Neural crest cell (in vitro differentiated cells): Measurements from ENCODE around the gene SMAD7. TPM values are rescaled to one million over a fixed set of nuclear protein-coding genes. Genes with fewer than 3 reads are reported as not detected.
A peak's percentile ranks its signal among the peaks of the same experiment; 100 is the strongest.

Source experiments
- DNase-seq: peaks from one replicate; pipeline ENCODE4 v3.0.0; 2021; ENCODE audit warnings: low read depth, mixed read lengths, low spot score
- H3K27ac Mint-ChIP-seq: one replicate; pipeline ENCODE4 v1.8.0; 2021; ENCODE audit warnings: mild to moderate bottlenecking, mixed read lengths; ENCODE audit not compliant: unreplicated experiment
- H3K27me3 Mint-ChIP-seq: 2 replicates; pipeline ENCODE4 v1.8.0; 2021; ENCODE audit warnings: low read depth, mild to moderate bottlenecking, mixed read lengths
- H3K36me3 Mint-ChIP-seq: 2 replicates; pipeline ENCODE4 v1.8.0; 2021; ENCODE audit warnings: low read depth, mild to moderate bottlenecking, mixed read lengths
- H3K4me1 Mint-ChIP-seq: 2 replicates; pipeline ENCODE4 v1.8.0; 2021; ENCODE audit warnings: mixed read lengths
- H3K4me3 Mint-ChIP-seq: one replicate; pipeline ENCODE4 v1.8.0; 2021; ENCODE audit warnings: mild to moderate bottlenecking, mixed read lengths
- H3K9me3 Mint-ChIP-seq: 2 replicates; pipeline ENCODE4 v1.8.0; 2021; ENCODE audit warnings: mixed read lengths
- total RNA-seq: library from RNA; stranded (reverse); gene quantifications from 2 replicates; pipeline ENCODE4 v1.2.1, GENCODE V29; 2021
- TF ChIP-seq, protein P1 (sequence below): fragments of 200-600 bp; sonication (generic); conservative IDR thresholded peaks from 2 replicates; pipeline ENCODE4 v1.5.0; 2021; ENCODE audit warnings: antibody characterized with exemption, mild to moderate bottlenecking

Gene SMAD7
- total RNA-seq, 1 donor from 2014 or later, result 2.0 TPM

DNA sequence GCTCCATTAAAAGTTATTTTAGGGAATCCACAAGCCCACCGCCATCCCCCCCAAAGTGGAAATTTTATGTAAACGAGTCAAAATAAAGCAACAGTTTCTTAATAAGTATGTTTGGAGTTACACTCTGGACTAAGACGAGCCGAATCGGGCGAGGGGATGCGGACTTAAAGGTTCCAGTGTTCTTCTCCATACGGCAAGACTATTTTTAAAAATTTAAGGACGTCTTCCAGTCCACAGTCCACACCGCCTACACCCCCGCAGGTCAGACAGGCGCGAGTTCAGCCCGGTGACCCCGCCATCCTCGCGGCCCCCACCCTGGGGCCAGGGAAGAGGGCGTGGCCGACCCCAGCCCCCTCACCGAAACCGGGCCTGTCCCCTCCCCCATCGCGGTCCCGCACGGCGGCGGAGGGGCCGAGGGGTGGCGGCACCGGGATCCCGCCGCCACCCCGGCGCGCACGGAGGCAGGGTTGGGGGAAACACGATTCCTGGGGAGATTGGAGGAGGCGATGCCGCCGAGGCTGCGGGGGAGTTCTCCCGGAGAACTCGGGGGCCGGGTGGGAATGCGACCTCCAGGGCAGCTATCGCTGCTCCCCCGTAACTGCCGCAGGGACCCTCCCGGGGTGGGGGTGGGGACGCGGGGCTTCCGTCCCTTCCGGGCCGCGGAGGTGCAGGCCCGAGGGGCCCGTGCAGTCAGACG is 24.5 kb upstream of the SMAD7 start:
- H3K4me1 Mint-ChIP-seq, result peaks cover 18% of the 10 kb centered on the region
- no peak overlapping the region for H3K27ac Mint-ChIP-seq
- H3K36me3 Mint-ChIP-seq, result no peaks in the 10 kb centered on the region
- H3K4me3 Mint-ChIP-seq, result peak overlapping the region; percentile 77
- H3K9me3 Mint-ChIP-seq, result no peaks in the 10 kb centered on the region
- TF ChIP-seq, protein P1, sequence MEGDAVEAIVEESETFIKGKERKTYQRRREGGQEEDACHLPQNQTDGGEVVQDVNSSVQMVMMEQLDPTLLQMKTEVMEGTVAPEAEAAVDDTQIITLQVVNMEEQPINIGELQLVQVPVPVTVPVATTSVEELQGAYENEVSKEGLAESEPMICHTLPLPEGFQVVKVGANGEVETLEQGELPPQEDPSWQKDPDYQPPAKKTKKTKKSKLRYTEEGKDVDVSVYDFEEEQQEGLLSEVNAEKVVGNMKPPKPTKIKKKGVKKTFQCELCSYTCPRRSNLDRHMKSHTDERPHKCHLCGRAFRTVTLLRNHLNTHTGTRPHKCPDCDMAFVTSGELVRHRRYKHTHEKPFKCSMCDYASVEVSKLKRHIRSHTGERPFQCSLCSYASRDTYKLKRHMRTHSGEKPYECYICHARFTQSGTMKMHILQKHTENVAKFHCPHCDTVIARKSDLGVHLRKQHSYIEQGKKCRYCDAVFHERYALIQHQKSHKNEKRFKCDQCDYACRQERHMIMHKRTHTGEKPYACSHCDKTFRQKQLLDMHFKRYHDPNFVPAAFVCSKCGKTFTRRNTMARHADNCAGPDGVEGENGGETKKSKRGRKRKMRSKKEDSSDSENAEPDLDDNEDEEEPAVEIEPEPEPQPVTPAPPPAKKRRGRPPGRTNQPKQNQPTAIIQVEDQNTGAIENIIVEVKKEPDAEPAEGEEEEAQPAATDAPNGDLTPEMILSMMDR, result no peak
- H3K27me3 Mint-ChIP-seq, result peaks cover 62% of the 10 kb centered on the region
- DNase-seq, result no peak

GRCh38 chr18:48974304-48975119 is 23.7 kb upstream of the SMAD7 start:
- TF ChIP-seq, protein P1, result no peak
- Mint-ChIP-seq H3K27ac (no peak overlapping the region), H3K36me3 (no peaks in the 10 kb centered on the region), H3K4me3 (peak overlapping the region; percentile 77), H3K9me3 (no peaks in the 10 kb centered on the region), H3K27me3 (peaks cover 63% of the 10 kb centered on the region), H3K4me1 (peaks cover 18% of the 10 kb centered on the region)
- no peak for DNase-seq

- no peaks in the 10 kb centered on the region for H3K9me3 Mint-ChIP-seq
- TF ChIP-seq, protein P1, result no peak
- peaks cover 21% of the 10 kb centered on the region for H3K4me1 Mint-ChIP-seq
- H3K27ac Mint-ChIP-seq, result no peak overlapping the region
- peak overlapping the region; percentile 59 for H3K4me3 Mint-ChIP-seq
- DNase-seq, result no peak
- H3K36me3 Mint-ChIP-seq, result no peaks in the 10 kb centered on the region
- H3K27me3 Mint-ChIP-seq, result peaks cover 67% of the 10 kb centered on the region
Measured at GRCh38 chr18:48973731-48974130, 23.0 kb upstream of the SMAD7 start.

DNA sequence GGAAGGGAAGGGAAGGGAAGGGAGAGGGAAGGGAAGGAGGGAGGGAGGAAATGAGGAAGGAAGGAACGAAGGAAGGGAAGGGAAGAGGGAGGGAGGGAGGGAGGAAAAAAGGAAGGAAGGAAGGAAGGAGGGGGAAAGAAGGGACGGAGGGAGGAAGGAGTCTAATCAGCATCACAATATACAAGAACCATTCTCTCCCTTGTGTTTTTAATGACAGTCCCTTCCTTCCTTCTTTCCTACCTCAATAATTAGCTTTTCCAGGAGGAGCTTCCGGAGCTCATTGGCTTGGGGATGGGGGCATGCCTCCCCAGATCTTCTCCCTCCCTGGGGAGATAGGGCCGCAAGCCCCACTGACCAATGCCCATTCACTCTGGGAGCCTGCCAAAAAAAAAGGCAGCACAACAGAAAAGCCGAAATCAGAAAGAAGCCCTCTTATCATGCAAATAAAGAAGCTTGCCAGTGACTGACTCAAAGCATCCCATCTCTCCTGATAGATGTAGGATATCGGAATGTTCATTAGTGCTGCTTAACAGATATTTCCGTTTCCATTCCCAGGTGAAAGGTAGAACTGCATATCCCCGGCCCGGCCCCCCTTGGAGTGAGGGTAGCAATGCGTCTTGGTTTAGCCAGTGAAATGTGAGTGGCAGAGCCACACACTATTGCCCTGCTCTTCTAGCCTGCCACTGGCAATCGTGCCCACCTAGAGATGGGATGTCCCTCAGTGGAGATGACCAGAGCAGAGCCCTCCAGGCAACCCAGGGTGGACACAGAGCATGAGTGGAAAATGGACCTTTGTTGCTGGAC is 17.8 kb upstream of the SMAD7 start:
- H3K4me3 Mint-ChIP-seq, result no peak overlapping the region
- H3K27ac Mint-ChIP-seq, result no peak overlapping the region
- no peak for DNase-seq

DNA sequence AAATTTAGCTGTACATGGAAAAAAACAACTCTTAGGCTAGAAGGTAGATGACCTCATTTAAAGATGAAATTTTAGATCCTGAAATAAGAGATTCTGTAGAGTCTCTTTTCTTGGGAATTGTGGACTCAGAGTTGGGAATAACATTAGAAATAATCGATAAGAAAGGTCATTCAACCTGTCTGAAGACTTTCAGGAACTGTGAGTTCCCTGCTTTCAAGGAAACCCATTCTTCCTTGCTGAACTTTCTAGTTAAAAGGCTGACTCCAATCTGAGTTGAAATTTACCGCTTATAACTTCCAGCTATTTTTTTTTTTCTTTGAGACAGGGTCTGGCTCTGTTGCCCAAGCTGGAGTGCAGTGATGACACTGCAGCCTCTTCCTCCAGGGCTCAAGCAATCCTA is 16.8 kb upstream of the SMAD7 start:
- H3K4me1 Mint-ChIP-seq, result peaks cover 20% of the 10 kb centered on the region
- DNase-seq, result no peak

More for the DNA sequence above, 17.8 kb upstream of the SMAD7 start:
- H3K9me3 Mint-ChIP-seq, result no peaks in the 10 kb centered on the region
- TF ChIP-seq, protein P1, result no peak
- H3K4me1 Mint-ChIP-seq, result peaks cover 11% of the 10 kb centered on the region
- H3K27me3 Mint-ChIP-seq, result peaks cover 52% of the 10 kb centered on the region
- no peaks in the 10 kb centered on the region for H3K36me3 Mint-ChIP-seq

More for the DNA sequence above, 16.8 kb upstream of the SMAD7 start:
- peaks cover 55% of the 10 kb centered on the region for H3K27me3 Mint-ChIP-seq
- TF ChIP-seq, protein P1, result no peak
- no peaks in the 10 kb centered on the region for H3K9me3 Mint-ChIP-seq
- no peaks in the 10 kb centered on the region for H3K36me3 Mint-ChIP-seq
- no peak overlapping the region for H3K27ac Mint-ChIP-seq
- no peak overlapping the region for H3K4me3 Mint-ChIP-seq
